Activated T-helper 17 cell treated with anti-CD3 and anti-CD28 coated beads, Interleukin-2, amount 50 U/mL, for 72 hours (primary cell): Measurements from ENCODE around the gene OLA1. TPM values are rescaled to one million over a fixed set of nuclear protein-coding genes. Genes with fewer than 3 reads are reported as not detected.

Source experiments
- ATAC-seq: fragments of 150-1000 bp; cut with Tn5 transposase; replicated peaks from 2 replicates; pipeline ENCODE4 v1.10.0; 2021; ENCODE audit warnings: mild to moderate bottlenecking, moderate library complexity
- H3K27ac Mint-ChIP-seq: one replicate; pipeline ENCODE4 v1.8.0; 2022; ENCODE audit warnings: mixed read lengths
- H3K27me3 Mint-ChIP-seq: one replicate; pipeline ENCODE4 v1.8.0; 2022; ENCODE audit warnings: mixed read lengths
- H3K36me3 Mint-ChIP-seq: one replicate; pipeline ENCODE4 v1.8.0; 2022; ENCODE audit warnings: low read depth, mild to moderate bottlenecking, mixed read lengths
- H3K4me1 Mint-ChIP-seq: one replicate; pipeline ENCODE4 v1.8.0; 2022; ENCODE audit warnings: mixed read lengths
- H3K4me3 Mint-ChIP-seq: one replicate; pipeline ENCODE4 v1.8.0; 2022; ENCODE audit warnings: mild to moderate bottlenecking, mixed read lengths
- H3K9me3 Mint-ChIP-seq: one replicate; pipeline ENCODE4 v1.8.0; 2022; ENCODE audit warnings: mixed read lengths
- total RNA-seq, 2 donors: library from RNA; stranded (reverse); gene quantifications; one replicate each; pipeline ENCODE4 v1.2.3, GENCODE V29; 2022

OLA1 gene
- total RNA-seq, 2 donors from 2014 or later: 102 to 123 TPM

DNA sequence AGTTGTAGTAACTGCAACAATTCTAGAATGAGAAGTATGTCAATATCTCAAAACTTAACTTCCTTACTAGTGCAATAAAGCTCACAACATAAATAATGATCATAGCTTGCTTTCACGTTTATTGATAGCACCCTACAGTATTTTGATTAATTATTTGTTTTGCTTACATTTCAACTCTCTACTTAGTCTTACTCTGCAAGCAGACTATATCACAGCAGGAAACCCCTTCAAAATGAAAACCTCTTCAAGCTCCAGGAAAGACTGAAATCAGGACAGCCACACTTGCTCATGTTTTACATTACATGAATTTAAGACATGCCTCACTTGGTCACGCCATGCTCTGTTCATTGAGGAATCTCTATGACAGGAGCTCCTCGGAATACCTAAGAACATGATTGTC is 3.3 kb downstream of the OLA1 start:
- H3K27ac Mint-ChIP-seq: no peak overlapping the region
- H3K4me3 Mint-ChIP-seq: no peak overlapping the region
- ATAC-seq: no peak
- H3K4me1 Mint-ChIP-seq: peaks cover 17% of the 10 kb centered on the region
- H3K27me3 Mint-ChIP-seq: no peaks in the 10 kb centered on the region
- H3K36me3 Mint-ChIP-seq: peaks cover 55% of the 10 kb centered on the region
- no peaks in the 10 kb centered on the region for H3K9me3 Mint-ChIP-seq

GRCh38 chr2:174243812-174244211 is 4.5 kb downstream of the OLA1 start:
- Mint-ChIP-seq H3K4me3 (no peak overlapping the region), H3K4me1 (peaks cover 12% of the 10 kb centered on the region), H3K9me3 (no peaks in the 10 kb centered on the region), H3K36me3 (peaks cover 59% of the 10 kb centered on the region), H3K27ac (no peak overlapping the region), H3K27me3 (no peaks in the 10 kb centered on the region)
- no peak for ATAC-seq

GRCh38 chr2:174240097-174240496 is 8.2 kb downstream of the OLA1 start:
- no peaks in the 10 kb centered on the region for H3K27me3 Mint-ChIP-seq
- no peak for ATAC-seq
- no peak overlapping the region for H3K4me3 Mint-ChIP-seq
- H3K36me3 Mint-ChIP-seq: peaks cover 50% of the 10 kb centered on the region
- peaks cover 1% of the 10 kb centered on the region for H3K4me1 Mint-ChIP-seq
- no peak overlapping the region for H3K27ac Mint-ChIP-seq
- no peaks in the 10 kb centered on the region for H3K9me3 Mint-ChIP-seq

DNA sequence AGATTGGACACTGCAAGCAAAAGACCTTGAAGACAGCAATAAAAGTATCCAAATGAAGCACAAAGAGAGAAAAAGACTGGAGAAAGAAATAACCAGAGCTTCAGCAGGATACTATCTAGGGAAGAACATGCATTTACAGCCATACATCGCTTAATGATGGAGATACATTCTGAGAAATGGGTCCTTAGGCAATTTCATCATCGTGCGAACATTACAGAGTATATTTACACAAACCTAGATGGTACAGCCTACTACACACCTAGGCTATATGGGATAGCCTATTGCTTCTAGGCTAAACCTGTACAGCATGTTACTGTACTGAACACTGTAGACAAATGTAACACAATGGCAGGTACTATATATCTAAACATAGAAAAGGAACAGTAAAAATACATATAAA is 11.9 kb downstream of the OLA1 start:
- Mint-ChIP-seq H3K9me3 (no peaks in the 10 kb centered on the region), H3K4me3 (no peak overlapping the region), H3K36me3 (peaks cover 16% of the 10 kb centered on the region), H3K27me3 (no peaks in the 10 kb centered on the region), H3K4me1 (peaks cover 3% of the 10 kb centered on the region), H3K27ac (no peak overlapping the region)
- no peak for ATAC-seq

GRCh38 chr2:174235680-174236079 is 12.7 kb downstream of the OLA1 start:
- H3K4me1 Mint-ChIP-seq: peaks cover 3% of the 10 kb centered on the region

GRCh38 chr2:174233771-174234275 is 14.5 kb downstream of the OLA1 start:
- peaks cover 3% of the 10 kb centered on the region for H3K4me1 Mint-ChIP-seq
- ATAC-seq: no peak
- H3K27me3 Mint-ChIP-seq: no peaks in the 10 kb centered on the region
- no peak overlapping the region for H3K27ac Mint-ChIP-seq
- peaks cover 19% of the 10 kb centered on the region for H3K36me3 Mint-ChIP-seq
- H3K4me3 Mint-ChIP-seq: no peak overlapping the region
- H3K9me3 Mint-ChIP-seq: no peaks in the 10 kb centered on the region

More at GRCh38 chr2:174235680-174236079, 12.7 kb downstream of the OLA1 start:
- H3K27me3 Mint-ChIP-seq: no peaks in the 10 kb centered on the region
- H3K36me3 Mint-ChIP-seq: peaks cover 16% of the 10 kb centered on the region
- H3K27ac Mint-ChIP-seq: no peak overlapping the region
- ATAC-seq: no peak
- no peaks in the 10 kb centered on the region for H3K9me3 Mint-ChIP-seq
- H3K4me3 Mint-ChIP-seq: no peak overlapping the region

DNA sequence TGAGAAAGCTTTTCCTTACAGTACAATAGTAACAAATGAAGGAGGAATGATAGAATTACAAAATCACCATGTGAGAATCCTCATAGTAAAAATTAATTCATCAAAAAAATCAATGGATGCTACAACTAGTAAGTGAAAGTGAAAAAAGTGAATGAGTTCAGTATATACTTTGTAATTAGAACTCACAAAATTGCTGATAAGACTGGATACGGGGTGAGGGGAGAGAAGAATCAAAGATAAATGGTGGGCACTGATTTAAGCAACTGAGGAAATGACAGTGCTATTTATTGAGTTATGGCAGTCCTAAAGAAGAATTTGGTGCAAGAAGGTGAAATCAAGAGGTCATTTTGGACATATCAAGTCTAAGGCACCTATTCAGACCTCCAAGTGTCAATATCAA is 20.6 kb downstream of the OLA1 start:
- H3K4me3 Mint-ChIP-seq: no peak overlapping the region
- H3K36me3 Mint-ChIP-seq: peaks cover 37% of the 10 kb centered on the region
- no peaks in the 10 kb centered on the region for H3K9me3 Mint-ChIP-seq
- no peaks in the 10 kb centered on the region for H3K27me3 Mint-ChIP-seq
- H3K27ac Mint-ChIP-seq: no peak overlapping the region
- H3K4me1 Mint-ChIP-seq: peaks cover 7% of the 10 kb centered on the region
- no peak for ATAC-seq

DNA sequence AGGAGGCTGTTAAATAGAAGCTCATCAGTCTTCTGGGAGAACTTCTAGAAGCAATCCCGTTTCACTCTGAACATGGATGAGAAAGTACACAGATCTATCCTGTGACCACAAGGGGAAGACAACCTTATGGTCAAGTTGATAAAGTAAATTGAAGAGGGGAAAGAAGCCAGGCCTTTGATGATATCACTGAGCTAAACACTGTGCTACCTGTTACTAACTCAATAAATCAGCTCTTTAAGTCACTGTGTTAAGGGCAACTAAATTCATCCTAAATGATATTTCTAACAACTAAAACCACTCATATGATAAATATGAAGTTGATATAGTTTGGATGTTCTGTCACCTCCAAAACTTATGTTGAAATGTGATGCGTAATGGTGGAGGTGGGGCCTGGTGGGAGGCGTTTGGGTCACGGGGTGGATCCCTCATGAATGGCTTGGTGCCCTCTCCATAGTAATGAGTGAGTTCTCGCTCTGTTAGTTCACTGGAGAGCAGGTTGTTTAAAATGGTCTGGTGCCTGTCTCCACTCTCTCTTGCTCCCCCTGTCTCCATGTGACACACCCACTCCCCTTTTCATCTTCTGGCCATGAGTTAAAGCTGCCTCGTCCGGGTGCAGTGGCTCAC is 23.6 kb downstream of the OLA1 start:
- H3K9me3 Mint-ChIP-seq: no peaks in the 10 kb centered on the region
- no peak overlapping the region for H3K4me3 Mint-ChIP-seq
- H3K4me1 Mint-ChIP-seq: peaks cover 4% of the 10 kb centered on the region
- no peak overlapping the region for H3K27ac Mint-ChIP-seq
- peaks cover 36% of the 10 kb centered on the region for H3K36me3 Mint-ChIP-seq
- no peaks in the 10 kb centered on the region for H3K27me3 Mint-ChIP-seq
- no peak for ATAC-seq

GRCh38 chr2:174224125-174224524 is 24.2 kb downstream of the OLA1 start:
- Mint-ChIP-seq H3K4me1 (peaks cover 4% of the 10 kb centered on the region), H3K9me3 (no peaks in the 10 kb centered on the region), H3K27me3 (no peaks in the 10 kb centered on the region), H3K27ac (no peak overlapping the region), H3K4me3 (no peak overlapping the region), H3K36me3 (peaks cover 30% of the 10 kb centered on the region)
- ATAC-seq: no peak

GRCh38 chr2:174223388-174223787 is 24.9 kb downstream of the OLA1 start:
- no peaks in the 10 kb centered on the region for H3K27me3 Mint-ChIP-seq
- no peak overlapping the region for H3K4me3 Mint-ChIP-seq
- peaks cover 22% of the 10 kb centered on the region for H3K36me3 Mint-ChIP-seq
- no peak overlapping the region for H3K27ac Mint-ChIP-seq
- ATAC-seq: no peak
- H3K9me3 Mint-ChIP-seq: no peaks in the 10 kb centered on the region
- H3K4me1 Mint-ChIP-seq: peaks cover 4% of the 10 kb centered on the region

- H3K4me3 Mint-ChIP-seq: no peak overlapping the region
- no peak for ATAC-seq
- no peak overlapping the region for H3K27ac Mint-ChIP-seq
- H3K9me3 Mint-ChIP-seq: no peaks in the 10 kb centered on the region
- H3K4me1 Mint-ChIP-seq: peaks cover 4% of the 10 kb centered on the region
- H3K36me3 Mint-ChIP-seq: peaks cover 18% of the 10 kb centered on the region
- no peaks in the 10 kb centered on the region for H3K27me3 Mint-ChIP-seq
These were observed 26.2 kb downstream of the OLA1 start for GRCh38 chr2:174222154-174222553.

DNA sequence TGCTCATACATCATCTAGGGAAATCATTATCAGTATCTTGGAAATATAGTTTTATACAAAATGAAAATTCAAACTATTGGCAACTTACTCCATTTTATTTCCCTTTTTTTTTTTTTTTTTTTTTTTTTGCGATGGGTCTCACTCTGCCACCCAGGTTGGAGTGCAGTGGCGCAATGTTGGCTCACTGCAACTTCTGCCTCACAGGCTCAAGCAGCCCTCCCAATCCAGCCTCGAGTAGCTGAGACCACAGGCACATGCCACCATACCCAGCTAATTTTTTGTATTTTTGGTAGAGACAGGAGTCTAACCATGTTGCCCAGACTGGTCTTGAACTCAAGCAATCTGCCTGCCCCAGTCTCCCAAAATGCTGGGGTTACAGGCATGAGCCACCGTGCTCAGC is 29.0 kb downstream of the OLA1 start:
- Mint-ChIP-seq H3K4me3 (no peak overlapping the region), H3K27ac (no peak overlapping the region)

DNA sequence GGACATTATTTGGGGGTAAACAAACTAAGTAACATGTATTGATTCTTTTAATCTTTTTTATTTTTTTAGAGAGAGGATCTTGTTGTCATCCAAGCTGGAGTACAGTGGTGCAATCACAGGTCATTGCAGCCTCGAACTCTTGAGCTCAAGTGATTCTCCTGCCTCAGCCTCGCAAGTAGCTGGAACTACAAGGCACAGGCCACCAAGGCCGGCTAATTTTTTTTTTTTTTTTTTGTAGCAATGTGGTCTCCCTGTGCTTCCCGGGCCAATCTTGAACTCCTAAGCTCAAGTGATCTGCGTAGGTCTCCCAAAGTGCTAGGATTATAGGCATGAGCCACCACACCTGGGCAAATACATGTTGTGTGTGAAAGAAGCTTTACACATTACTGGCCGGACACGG is 29.6 kb downstream of the OLA1 start:
- Mint-ChIP-seq H3K4me3 (no peak overlapping the region), H3K9me3 (no peaks in the 10 kb centered on the region), H3K27ac (no peak overlapping the region), H3K36me3 (peaks cover 9% of the 10 kb centered on the region), H3K4me1 (peaks cover 4% of the 10 kb centered on the region), H3K27me3 (no peaks in the 10 kb centered on the region)
- no peak for ATAC-seq

More for the DNA sequence above, 29.0 kb downstream of the OLA1 start:
- Mint-ChIP-seq H3K27me3 (no peaks in the 10 kb centered on the region), H3K36me3 (peaks cover 9% of the 10 kb centered on the region), H3K9me3 (no peaks in the 10 kb centered on the region), H3K4me1 (peaks cover 4% of the 10 kb centered on the region)
- ATAC-seq: no peak

DNA sequence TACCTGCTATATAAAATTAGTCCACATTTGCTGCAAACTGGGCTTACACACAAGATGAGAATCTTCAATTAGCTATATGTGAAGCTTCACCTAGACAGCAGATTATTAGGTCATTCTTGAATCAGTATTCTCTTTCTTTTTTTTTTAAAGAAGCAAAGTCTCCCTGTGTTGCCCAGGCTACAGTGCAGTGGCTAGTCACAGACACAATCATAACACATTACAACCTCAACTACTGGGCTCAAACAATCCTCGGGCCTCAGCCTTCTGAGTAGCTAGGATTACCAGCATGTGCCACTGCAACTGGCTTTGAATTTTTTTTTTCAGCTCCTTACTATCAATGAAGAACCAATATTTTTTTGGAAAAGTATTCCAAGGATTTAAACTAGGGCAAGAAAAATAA is 30.5 kb downstream of the OLA1 start:
- Mint-ChIP-seq H3K27ac (peak overlapping the region; percentile 21), H3K4me3 (no peak overlapping the region), H3K9me3 (no peaks in the 10 kb centered on the region), H3K36me3 (peaks cover 10% of the 10 kb centered on the region), H3K4me1 (peaks cover 4% of the 10 kb centered on the region), H3K27me3 (no peaks in the 10 kb centered on the region)
- no peak for ATAC-seq

- H3K9me3 Mint-ChIP-seq: no peaks in the 10 kb centered on the region
- H3K4me3 Mint-ChIP-seq: no peak overlapping the region
- H3K27me3 Mint-ChIP-seq: no peaks in the 10 kb centered on the region
- no peak overlapping the region for H3K27ac Mint-ChIP-seq
- peaks cover 4% of the 10 kb centered on the region for H3K36me3 Mint-ChIP-seq
- no peaks in the 10 kb centered on the region for H3K4me1 Mint-ChIP-seq
- no peak for ATAC-seq
These were observed 36.4 kb downstream of the OLA1 start for GRCh38 chr2:174211954-174212353.

DNA sequence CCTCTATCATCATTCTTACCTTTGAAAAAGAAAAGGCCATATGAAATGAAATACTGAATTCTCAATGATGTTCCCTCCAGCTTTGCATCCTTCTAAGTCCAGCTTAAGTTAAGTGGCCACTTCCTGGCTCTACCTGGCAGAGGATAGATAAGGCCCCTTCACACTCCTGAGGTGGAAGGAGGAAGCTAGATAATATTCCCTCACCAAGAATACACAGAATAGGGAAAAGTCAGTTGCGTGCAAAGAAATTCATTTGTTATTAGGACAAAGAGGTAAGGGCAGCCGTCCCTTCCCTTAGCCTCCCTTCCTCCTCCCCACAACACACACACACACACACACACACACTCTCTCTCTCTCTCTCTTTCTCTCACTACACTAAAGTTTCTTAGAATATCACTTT is 37.5 kb downstream of the OLA1 start:
- no peak overlapping the region for H3K4me3 Mint-ChIP-seq
- H3K27me3 Mint-ChIP-seq: no peaks in the 10 kb centered on the region
- no peak overlapping the region for H3K27ac Mint-ChIP-seq
- no peaks in the 10 kb centered on the region for H3K9me3 Mint-ChIP-seq
- no peaks in the 10 kb centered on the region for H3K4me1 Mint-ChIP-seq
- ATAC-seq: no peak
- H3K36me3 Mint-ChIP-seq: peaks cover 4% of the 10 kb centered on the region
